Measurements from ENCODE around the gene FAM210B. TPM values are rescaled to one million over a fixed set of nuclear protein-coding genes. Genes with fewer than 3 reads are reported as not detected.
A peak's percentile ranks its signal among the peaks of the same experiment; 100 is the strongest.
"Not testable (repeated sequence)": the region's sequence is repeated elsewhere in the genome, so short reads cannot be mapped to it uniquely, and the experiment has no call there.

Gene FAM210B
- 37.5 TPM for total RNA-seq
- polyA plus RNA-seq (ENCODE audit: insufficient read depth in 1 of 8, insufficient read length in 8 of 8, low replicate concordance in 1 of 8) = 10 to 100 TPM; 36.9 to 44.9 (median 39.1) TPM
- long read RNA-seq, donor 1, transcript FAM210B-201 (3 exons, 3,046 nt) = major isoform, 9 of 10 reads
- long read RNA-seq, donor 1, partial matches to known transcripts = 0 of 10 reads
- long read RNA-seq, donor 1, other reads (novel, unspliced or antisense) = 0 of 10 reads
- long read RNA-seq, donor 2, partial matches to known transcripts = 0 of 4 reads
- long read RNA-seq, donor 2, other reads (novel, unspliced or antisense) = 0 of 4 reads
- long read RNA-seq, donor 3, transcript FAM210B-201 (3 exons, 3,046 nt) = major isoform, 18 of 25 reads
- long read RNA-seq, donor 3, partial matches to known transcripts = 6 of 25 reads
- long read RNA-seq, donor 3, other reads (novel, unspliced or antisense) = 0 of 25 reads
- long read RNA-seq, donor 4, transcript FAM210B-201 (3 exons, 3,046 nt) = major isoform, 16 of 18 reads
- long read RNA-seq, donor 4, partial matches to known transcripts = 0 of 18 reads
- long read RNA-seq, donor 4, other reads (novel, unspliced or antisense) = 0 of 18 reads
- long read RNA-seq, donor 5, transcript FAM210B-201 (3 exons, 3,046 nt) = major isoform, 45 of 57 reads
- long read RNA-seq, donor 5, transcript FAM210B-202 (2 exons, 614 nt) = minor isoform, 5 of 57 reads
- long read RNA-seq, donor 5, partial matches to known transcripts = 7 of 57 reads
- long read RNA-seq, donor 5, other reads (novel, unspliced or antisense) = 0 of 57 reads
- long read RNA-seq, donor 6, transcript FAM210B-202 (2 exons, 614 nt) = minor isoform, 7 of 40 reads
- long read RNA-seq, donor 6, transcript FAM210B-201 (3 exons, 3,046 nt) = major isoform, 33 of 40 reads
- long read RNA-seq, donor 6, partial matches to known transcripts = 0 of 40 reads
- long read RNA-seq, donor 6, other reads (novel, unspliced or antisense) = 0 of 40 reads
- long read RNA-seq, donor 7, transcript FAM210B-201 (3 exons, 3,046 nt) = major isoform, 31 of 44 reads
- long read RNA-seq, donor 7, transcript FAM210B-202 (2 exons, 614 nt) = minor isoform, 6 of 44 reads
- long read RNA-seq, donor 7, partial matches to known transcripts = 7 of 44 reads
- long read RNA-seq, donor 7, other reads (novel, unspliced or antisense) = 0 of 44 reads
- long read RNA-seq, donor 8, transcript FAM210B-201 (3 exons, 3,046 nt) = major isoform, 16 of 25 reads
- long read RNA-seq, donor 8, partial matches to known transcripts = 6 of 25 reads
- long read RNA-seq, donor 8, other reads (novel, unspliced or antisense) = 0 of 25 reads
- long read RNA-seq, donor 9, transcript FAM210B-201 (3 exons, 3,046 nt) = major isoform, 18 of 30 reads
- long read RNA-seq, donor 9, transcript FAM210B-202 (2 exons, 614 nt) = minor isoform, 5 of 30 reads
- long read RNA-seq, donor 9, partial matches to known transcripts = 7 of 30 reads
- long read RNA-seq, donor 9, other reads (novel, unspliced or antisense) = 0 of 30 reads
- long read RNA-seq, donor 10, transcript FAM210B-201 (3 exons, 3,046 nt) = major isoform, 34 of 51 reads
- long read RNA-seq, donor 10, partial matches to known transcripts = 16 of 51 reads
- long read RNA-seq, donor 10, other reads (novel, unspliced or antisense) = 0 of 51 reads
- long read RNA-seq, donor 11, transcript FAM210B-201 (3 exons, 3,046 nt) = major isoform, 18 of 28 reads
- long read RNA-seq, donor 11, transcript FAM210B-202 (2 exons, 614 nt) = minor isoform, 5 of 28 reads
- long read RNA-seq, donor 11, partial matches to known transcripts = 5 of 28 reads
- long read RNA-seq, donor 11, other reads (novel, unspliced or antisense) = 0 of 28 reads

GRCh38 chr20:56358600-56359211 is at the start of gene FAM210B:
Gene FAM210B, plus strand, starts transcription at chr20:56358974. Its CDS starts 32 bp downstream, at chr20:56359006.
- Histone ChIP-seq H3K27ac (ENCODE audit: low read length) (peak within 1 kb of the TSS; percentile 8), H3K4me1 (ENCODE audit: control insufficient read depth, insufficient read depth, low read length) (peaks cover 19% of the 10 kb centered on the region), H3K9me3 (replicated peaks; ENCODE audit: control insufficient read depth, low read depth, low read length) (no peaks in the 10 kb centered on the region), H3K4me3 (ENCODE audit: low read length) (peak within 1 kb of the TSS; percentile 62), H3K27me3 (ENCODE audit: control insufficient read depth, insufficient read depth, low read length) (no peaks in the 10 kb centered on the region), H3K36me3 (ENCODE audit: control insufficient read depth, insufficient read depth, low read length) (peaks cover 10% of the 10 kb centered on the region)
- DNase-seq = peak; percentile 97
- under 1% methylated on average over 59 of the region's 63 CpGs for WGBS (ENCODE audit: insufficient coverage)

GRCh38 chr20:56316051-56316450 is 42.7 kb upstream of the FAM210B start:
- WGBS (ENCODE audit: insufficient coverage) = 78% methylated on average over 6 of the region's 8 CpGs
- Histone ChIP-seq H3K4me1 (ENCODE audit: control insufficient read depth, insufficient read depth, low read length) (no peaks in the 10 kb centered on the region), H3K36me3 (ENCODE audit: control insufficient read depth, insufficient read depth, low read length) (no peaks in the 10 kb centered on the region), H3K27ac (ENCODE audit: low read length) (no peak overlapping the region), H3K4me3 (ENCODE audit: low read length) (no peak overlapping the region), H3K27me3 (ENCODE audit: control insufficient read depth, insufficient read depth, low read length) (no peaks in the 10 kb centered on the region), H3K9me3 (replicated peaks; ENCODE audit: control insufficient read depth, low read depth, low read length) (no peaks in the 10 kb centered on the region)
- no peak for DNase-seq

GRCh38 chr20:56316483-56316882 is 42.3 kb upstream of the FAM210B start:
- Histone ChIP-seq H3K4me3 (ENCODE audit: low read length) (no peak overlapping the region), H3K27me3 (ENCODE audit: control insufficient read depth, insufficient read depth, low read length) (no peaks in the 10 kb centered on the region), H3K36me3 (ENCODE audit: control insufficient read depth, insufficient read depth, low read length) (no peaks in the 10 kb centered on the region), H3K9me3 (replicated peaks; ENCODE audit: control insufficient read depth, low read depth, low read length) (no peaks in the 10 kb centered on the region), H3K27ac (ENCODE audit: low read length) (no peak overlapping the region), H3K4me1 (ENCODE audit: control insufficient read depth, insufficient read depth, low read length) (no peaks in the 10 kb centered on the region)
- 83% methylated on average over 3 of the region's 3 CpGs for WGBS (ENCODE audit: insufficient coverage)
- DNase-seq = no peak

- WGBS (ENCODE audit: insufficient coverage) = 0% methylated on average over 2 of the region's 4 CpGs
- H3K27ac ChIP-seq (ENCODE audit: low read length) = no peak overlapping the region
- H3K4me1 ChIP-seq (ENCODE audit: control insufficient read depth, insufficient read depth, low read length) = no peaks in the 10 kb centered on the region
- DNase-seq = peak; percentile 32
- H3K36me3 ChIP-seq (ENCODE audit: control insufficient read depth, insufficient read depth, low read length) = no peaks in the 10 kb centered on the region
- no peaks in the 10 kb centered on the region for H3K9me3 ChIP-seq (replicated peaks; ENCODE audit: control insufficient read depth, low read depth, low read length)
- no peak overlapping the region for H3K4me3 ChIP-seq (ENCODE audit: low read length)
- H3K27me3 ChIP-seq (ENCODE audit: control insufficient read depth, insufficient read depth, low read length) = no peaks in the 10 kb centered on the region
These were observed 36.1 kb upstream of the FAM210B start for GRCh38 chr20:56322681-56323080.

- no peaks in the 10 kb centered on the region for H3K27me3 ChIP-seq (ENCODE audit: control insufficient read depth, insufficient read depth, low read length)
- WGBS (ENCODE audit: insufficient coverage) = no CpG with 5 or more reads among the region's 2 CpGs
- no peak for DNase-seq
- H3K27ac ChIP-seq (ENCODE audit: low read length) = no peak overlapping the region
- no peaks in the 10 kb centered on the region for H3K9me3 ChIP-seq (replicated peaks; ENCODE audit: control insufficient read depth, low read depth, low read length)
- no peaks in the 10 kb centered on the region for H3K36me3 ChIP-seq (ENCODE audit: control insufficient read depth, insufficient read depth, low read length)
- H3K4me3 ChIP-seq (ENCODE audit: low read length) = no peak overlapping the region
- no peaks in the 10 kb centered on the region for H3K4me1 ChIP-seq (ENCODE audit: control insufficient read depth, insufficient read depth, low read length)
These were observed 35.6 kb upstream of the FAM210B start for GRCh38 chr20:56323206-56323605.

GRCh38 chr20:56323656-56324055 is 35.1 kb upstream of the FAM210B start:
- Histone ChIP-seq H3K27me3 (ENCODE audit: control insufficient read depth, insufficient read depth, low read length) (no peaks in the 10 kb centered on the region), H3K36me3 (ENCODE audit: control insufficient read depth, insufficient read depth, low read length) (no peaks in the 10 kb centered on the region), H3K4me3 (ENCODE audit: low read length) (no peak overlapping the region), H3K27ac (ENCODE audit: low read length) (no peak overlapping the region), H3K4me1 (ENCODE audit: control insufficient read depth, insufficient read depth, low read length) (no peaks in the 10 kb centered on the region), H3K9me3 (replicated peaks; ENCODE audit: control insufficient read depth, low read depth, low read length) (no peaks in the 10 kb centered on the region)
- DNase-seq = no peak
- 51% methylated on average over 5 of the region's 6 CpGs for WGBS (ENCODE audit: insufficient coverage)

- H3K27me3 ChIP-seq (ENCODE audit: control insufficient read depth, insufficient read depth, low read length) = no peaks in the 10 kb centered on the region
- no peaks in the 10 kb centered on the region for H3K9me3 ChIP-seq (replicated peaks; ENCODE audit: control insufficient read depth, low read depth, low read length)
- H3K36me3 ChIP-seq (ENCODE audit: control insufficient read depth, insufficient read depth, low read length) = no peaks in the 10 kb centered on the region
- DNase-seq = no peak
- H3K4me1 ChIP-seq (ENCODE audit: control insufficient read depth, insufficient read depth, low read length) = no peaks in the 10 kb centered on the region
- no peak overlapping the region for H3K4me3 ChIP-seq (ENCODE audit: low read length)
- no peak overlapping the region for H3K27ac ChIP-seq (ENCODE audit: low read length)
These were observed 34.0 kb upstream of the FAM210B start for GRCh38 chr20:56324806-56325205.

- WGBS (ENCODE audit: insufficient coverage) = 10% methylated on average over 2 of the region's 5 CpGs
- Histone ChIP-seq H3K9me3 (replicated peaks; ENCODE audit: control insufficient read depth, low read depth, low read length) (no peaks in the 10 kb centered on the region), H3K27ac (ENCODE audit: low read length) (no peak overlapping the region), H3K4me1 (ENCODE audit: control insufficient read depth, insufficient read depth, low read length) (no peaks in the 10 kb centered on the region), H3K27me3 (ENCODE audit: control insufficient read depth, insufficient read depth, low read length) (no peaks in the 10 kb centered on the region), H3K36me3 (ENCODE audit: control insufficient read depth, insufficient read depth, low read length) (no peaks in the 10 kb centered on the region), H3K4me3 (ENCODE audit: low read length) (no peak overlapping the region)
- peak; percentile 48 for DNase-seq
These were observed 29.9 kb upstream of the FAM210B start for GRCh38 chr20:56328861-56329260.

- not testable (repeated sequence) for H3K9me3 ChIP-seq (replicated peaks; ENCODE audit: control insufficient read depth, low read depth, low read length); DNase-seq; H3K4me3 ChIP-seq (ENCODE audit: low read length); H3K27ac ChIP-seq (ENCODE audit: low read length); H3K36me3 ChIP-seq (ENCODE audit: control insufficient read depth, insufficient read depth, low read length); H3K4me1 ChIP-seq (ENCODE audit: control insufficient read depth, insufficient read depth, low read length); H3K27me3 ChIP-seq (ENCODE audit: control insufficient read depth, insufficient read depth, low read length)
- WGBS (ENCODE audit: insufficient coverage) = 72% methylated on average over 8 of the region's 8 CpGs
These were observed 22.1 kb upstream of the FAM210B start for GRCh38 chr20:56336709-56337108.

All from muscle of leg (tissue), 16 donors.